Sigmoid colon (tissue), 7 donors: ENCODE measurements around the gene SHISAL1. TPM values are rescaled to one million over a fixed set of nuclear protein-coding genes. Genes with fewer than 3 reads are reported as not detected.

Experiments used
- DNase-seq: peaks from one replicate; pipeline ENCODE4 v3.0.0-alpha.2; 2019
- H3K27ac ChIP-seq, 4 donors: fragments of 200-600 bp; sonication (generic); one replicate each; pipeline ENCODE4 v1.5.1; 2016 to 2019; ENCODE audit warnings: mild to moderate bottlenecking in 1 of 4
- H3K27me3 ChIP-seq, 3 donors: fragments of 200-600 bp; sonication (generic); one replicate each; pipeline ENCODE4 v1.5.1; 2019; ENCODE audit warnings: mild to moderate bottlenecking in 1 of 3
- H3K36me3 ChIP-seq, 4 donors: fragments of 200-600 bp; sonication (generic); one replicate each; pipeline ENCODE4 v1.5.1; 2016 to 2019
- H3K4me1 ChIP-seq, 4 donors: fragments of 200-600 bp; sonication (generic); one replicate each; pipeline ENCODE4 v1.5.1; 2017 to 2019
- H3K4me3 ChIP-seq, 4 donors: fragments of 200-600 bp; sonication (generic); one replicate each; pipeline ENCODE4 v1.5.1; 2017 to 2019; ENCODE audit warnings: mild to moderate bottlenecking in 2 of 4, moderate library complexity in 1 of 4
- H3K9me3 ChIP-seq, 4 donors: fragments of 200-600 bp in 3 of 4; sonication (generic) in 3 of 4; one replicate each; pipeline versions ENCODE4 v1.5.1 to v1.6.1; 2013 to 2019
- CTCF ChIP-seq, 4 experiments: fragments of 450-650 bp in 3 of 4; fragments of 200-600 bp in 1 of 4; IDR thresholded peaks; one replicate each; pipeline ENCODE4 v1.5.1; 2016 to 2019; ENCODE audit warnings: antibody characterized with exemption in 4 of 4, mild to moderate bottlenecking in 3 of 4, moderate library complexity in 2 of 4
- EP300 ChIP-seq, 4 donors: sonication (generic); formaldehyde crosslinking; IDR thresholded peaks; one replicate each; pipeline ENCODE4 v1.6.1; 2017; ENCODE audit warnings: antibody characterized with exemption in 4 of 4
- POLR2A ChIP-seq, 2 donors: fragments of 450-650 bp; IDR thresholded peaks; one replicate each; pipeline ENCODE4 v1.6.1; 2016; ENCODE audit warnings: antibody characterized with exemption in 2 of 2, mild to moderate bottlenecking in 2 of 2, moderate library complexity in 2 of 2
- POLR2AphosphoS5 ChIP-seq, 4 donors: sonication (generic); formaldehyde crosslinking; IDR thresholded peaks; one replicate each; pipeline ENCODE4 v1.6.1; 2017; ENCODE audit warnings: antibody characterized with exemption in 4 of 4
- WGBS, 2 donors: extraction: QIAGEN DNeasy Blood & Tissue Kit; methylation state at CpG; one replicate each; pipeline ENCODE4 v1.1.7; 2013; 5-methylcytosine and 5-hydroxymethylcytosine counted together
- intact Hi-C: fragments of 100-400 bp; cut with DNase I; formaldehyde crosslinking; loops from one replicate; pipeline ENCODE4 v1.15.1; 2023
- polyA plus RNA-seq, 3 donors: library from polyadenylated mRNA; stranded (reverse); fragments of 200-250 nt; gene quantifications; one replicate each; pipeline ENCODE4 v1.2.3, GENCODE V29; 2013
- total RNA-seq, 4 donors: library from RNA; depleted of rRNA; stranded (reverse); fragments of >200 nt; gene quantifications; one replicate each; pipeline ENCODE4 v1.1.0, GENCODE V29; 2016
- donor health status: healthy with polysubstance abuse.
- donor health status: Bipolar disorder and iron deficiency.
- donor health status: healthy.

SHISAL1 gene
- total and polyA plus RNA-seq, 7 donors: 0.23 to 32.4 (median 20.7) TPM

GRCh38 chr22:44254811-44255210 lies 57.9 kb downstream of the SHISAL1 start:
- Histone ChIP-seq H3K27ac (no peak overlapping the region), H3K4me3 (no peak overlapping the region), H3K4me1 (no peaks in the 10 kb centered on the region), H3K9me3 (peaks cover 0 to under 1% (median 0%) of the 10 kb centered on the region in 4 donors), H3K27me3 (no peaks in the 10 kb centered on the region), H3K36me3 (no peaks in the 10 kb centered on the region)
- no peak for TF ChIP-seq CTCF (IDR thresholded peaks at IDR 0.05)
- DNase-seq: no peak
- intact Hi-C loops: no loop called here
- WGBS, 2 donors: 69 to 79% methylated on average over 2 of the region's 2 CpGs

GRCh38 chr22:44249376-44250147 lies 63.2 kb downstream of the SHISAL1 start:
- DNase-seq: no peak
- no peak overlapping the region for H3K4me3 ChIP-seq
- H3K4me1 ChIP-seq: no peaks in the 10 kb centered on the region
- TF ChIP-seq EP300 (IDR thresholded peaks at IDR 0.05): no peak
- TF ChIP-seq CTCF (IDR thresholded peaks at IDR 0.05): no peak
- TF ChIP-seq POLR2A (IDR thresholded peaks at IDR 0.05): no peak
- TF ChIP-seq POLR2AphosphoS5 (IDR thresholded peaks at IDR 0.05): no peak
- intact Hi-C loops: no loop called here
- no peak overlapping the region for H3K27ac ChIP-seq
- WGBS, 2 donors: 90 to 92% methylated on average over 12 of the region's 12 CpGs
- H3K9me3 ChIP-seq: peaks cover 0 to 6% (median 4%) of the 10 kb centered on the region in 4 donors
- H3K36me3 ChIP-seq: peaks cover 0 to 19% (median 4%) of the 10 kb centered on the region in 4 donors
- H3K27me3 ChIP-seq: no peaks in the 10 kb centered on the region

DNA sequence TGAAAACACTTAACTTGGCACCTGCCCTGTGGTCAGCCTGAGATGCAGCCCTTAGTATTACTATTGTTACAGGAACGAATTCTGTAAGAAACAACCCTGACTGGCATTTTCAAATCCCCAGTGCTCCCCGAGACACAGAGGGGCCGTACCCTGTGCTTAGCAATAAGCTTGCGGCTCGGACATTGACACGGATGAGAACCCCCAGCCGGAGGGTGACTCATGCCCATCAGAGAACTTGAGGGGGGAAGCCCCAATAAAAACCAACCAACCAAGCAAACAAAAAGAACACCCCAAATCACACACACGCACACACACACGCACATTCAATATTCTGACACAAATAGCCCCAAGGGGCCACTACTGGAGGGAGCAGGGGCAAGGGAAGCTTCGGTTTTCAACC lies 63.8 kb downstream of the SHISAL1 start:
- no peak for TF ChIP-seq POLR2A (IDR thresholded peaks at IDR 0.05)
- no peak for TF ChIP-seq EP300 (IDR thresholded peaks at IDR 0.05)
- TF ChIP-seq POLR2AphosphoS5 (IDR thresholded peaks at IDR 0.05): no peak
- TF ChIP-seq CTCF (IDR thresholded peaks at IDR 0.05): no peak
- Histone ChIP-seq H3K27me3 (no peaks in the 10 kb centered on the region), H3K9me3 (peaks cover 0 to 6% (median 4%) of the 10 kb centered on the region in 4 donors), H3K36me3 (peaks cover 0 to 19% (median 4%) of the 10 kb centered on the region in 4 donors), H3K4me1 (no peaks in the 10 kb centered on the region), H3K27ac (no peak overlapping the region), H3K4me3 (no peak overlapping the region)
- 94% methylated on average over 10 of the region's 10 CpGs for WGBS, 2 donors
- DNase-seq: no peak
- intact Hi-C loops: no loop called here

- Histone ChIP-seq H3K4me3 (no peak overlapping the region), H3K27me3 (no peaks in the 10 kb centered on the region), H3K36me3 (peaks cover 0 to 19% (median 4%) of the 10 kb centered on the region in 4 donors), H3K27ac (no peak overlapping the region), H3K4me1 (no peaks in the 10 kb centered on the region), H3K9me3 (peaks cover 0 to 6% (median 4%) of the 10 kb centered on the region in 4 donors)
- 87 to 93% methylated on average over 25 of the region's 25 CpGs for WGBS, 2 donors
- no peak for DNase-seq
- TF ChIP-seq POLR2A (IDR thresholded peaks at IDR 0.05) (no peak), EP300 (IDR thresholded peaks at IDR 0.05) (no peak), CTCF (IDR thresholded peaks at IDR 0.05) (no peak), POLR2AphosphoS5 (IDR thresholded peaks at IDR 0.05) (no peak)
- intact Hi-C loops: no loop called here
These were observed 64.5 kb downstream of the SHISAL1 start for GRCh38 chr22:44247923-44248892.
